K562 (cell line): ENCODE results near the gene KRT33B. TPM values are rescaled to one million over a fixed set of nuclear protein-coding genes. Genes with fewer than 3 reads are reported as not detected.

Source experiments
- ATAC-seq: fragments of 200-7000 bp; cut with Tn5 transposase; 3 replicates; pipeline ENCODE4 v1.9.1; 2020; ENCODE audit warnings: moderate library complexity
- BruUV-seq: library from RNA; stranded (reverse); fragments of 400-500 nt; replicated peaks from 2 replicates; lab custom pipeline; 2021; lab: Mats Ljungman, UMichigan
- CTCF ChIA-PET: fragments of 300-600 bp; formaldehyde crosslinking; extraction: SDS; loops from one replicate; lab custom pipeline; 2021; ENCODE audit warnings: low intra/inter-chr PET ratio; lab: Yijun Ruan, JAX
- POLR2A ChIA-PET: fragments of 300-600, 350-650 bp; sonication (Branson Sonifier 250); formaldehyde crosslinking; extraction: SDS; loops from one replicate; lab custom pipeline; 2021; ENCODE audit warnings: antibody characterized with exemption, inconsistent platforms; lab: Yijun Ruan, JAX
- DNase-seq, 4 experiments: peaks; one replicate each; pipeline versions ENCODE4 v3.0.0 to v3.0.0-alpha.2; 2011 to 2018; ENCODE audit warnings: low spot score in 3 of 4, mixed read lengths in 3 of 4; ENCODE audit errors: extremely low read depth in 1 of 4
- FAIRE-seq: peaks from 2 replicates; lab custom pipeline; 2011; peaks lifted over from hg19 to GRCh38; lab: Jason Lieb, UNC
- H2AFZ ChIP-seq: 2 replicates; pipeline ENCODE4 v1.6.0; 2011; ENCODE audit warnings: low read depth, low read length, control low read depth, inconsistent platforms
- H3K27ac ChIP-seq: fragments of 200-600 bp; 3 replicates; pipeline ENCODE4 v1.8.0; 2011; ENCODE audit warnings: low read depth, mild to moderate bottlenecking, control low read depth, inconsistent platforms, low read length, moderate library complexity, mixed read lengths; ENCODE audit errors: extremely low read depth
- H3K27me3 ChIP-seq, 2 experiments: fragments of 300-600 bp in 1 of 2; 2 replicates in 1 of 2; 3 replicates in 1 of 2; pipeline versions ENCODE4 v1.6.0 to v1.8.0; 2011; ENCODE audit warnings: inconsistent platforms in 2 of 2, low read length in 2 of 2, mild to moderate bottlenecking in 1 of 2, mixed read lengths in 1 of 2, moderate library complexity in 1 of 2; ENCODE audit not compliant: control insufficient read depth in 2 of 2, insufficient read depth in 2 of 2
- H3K36me3 ChIP-seq: fragments of 300-600 bp; 3 replicates; pipeline ENCODE4 v1.8.0; 2011; ENCODE audit warnings: mild to moderate bottlenecking, low read length, inconsistent platforms; ENCODE audit not compliant: control insufficient read depth, insufficient read depth
- H3K4me1 ChIP-seq, 2 experiments: fragments of 200-600 bp in 1 of 2; replicated peaks in 1 of 2; 2 replicates in 1 of 2; 3 replicates in 1 of 2; pipeline versions ENCODE4 v1.5.1 to v1.8.0; 2011; ENCODE audit warnings: inconsistent platforms in 2 of 2, low read length in 2 of 2, mild to moderate bottlenecking in 1 of 2, mixed read lengths in 1 of 2, moderate library complexity in 1 of 2; ENCODE audit not compliant: control insufficient read depth in 2 of 2, insufficient read depth in 2 of 2
- H3K4me2 ChIP-seq: 2 replicates; pipeline ENCODE4 v1.6.1; 2011; ENCODE audit warnings: low read length, control low read depth, inconsistent platforms, mixed read lengths; ENCODE audit not compliant: insufficient read depth
- H3K4me3 ChIP-seq: fragments of 200-600 bp; sonication (generic), shearing (Covaris generic); 2 replicates; pipeline ENCODE4 v1.5.1; 2016; ENCODE audit warnings: control low read depth, inconsistent platforms
- H3K79me2 ChIP-seq: fragments of 200-600 bp; 3 replicates; pipeline ENCODE4 v1.8.0; 2011; ENCODE audit warnings: low read length, inconsistent platforms; ENCODE audit not compliant: control insufficient read depth, insufficient read depth
- H3K9ac ChIP-seq, 2 experiments: 2 replicates each; pipeline versions ENCODE4 v1.6.0 to v1.6.1; 2011; ENCODE audit warnings: low read depth in 2 of 2, low read length in 2 of 2, control low read depth in 1 of 2, inconsistent platforms in 1 of 2, mild to moderate bottlenecking in 1 of 2, mixed read lengths in 1 of 2; ENCODE audit not compliant: insufficient read depth in 1 of 2
- H3K9me1 ChIP-seq: one replicate; pipeline ENCODE4 v1.6.0; 2011; ENCODE audit warnings: inconsistent platforms, mild to moderate bottlenecking, low read length, moderate library complexity; ENCODE audit not compliant: control insufficient read depth, insufficient read depth
- H3K9me3 ChIP-seq: replicated peaks from 2 replicates; pipeline ENCODE4 v1.5.1; 2011; ENCODE audit warnings: low read depth, low read length, inconsistent platforms; ENCODE audit not compliant: control insufficient read depth, insufficient read depth
- H4K20me1 ChIP-seq: replicated peaks from 2 replicates; pipeline ENCODE4 v1.6.1; 2011; ENCODE audit warnings: low read length, inconsistent platforms, mixed read lengths; ENCODE audit not compliant: control insufficient read depth, insufficient read depth
- CBFA2T2 ChIP-seq: fragments of 450-650 bp; conservative IDR thresholded peaks from 2 replicates; pipeline ENCODE4 v1.6.1; 2017; ENCODE audit warnings: mild to moderate bottlenecking
- CBX8 ChIP-seq: fragments of 200-600 bp; sonication (generic); IDR thresholded peaks from 2 replicates; pipeline ENCODE4 v1.6.1; 2012; ENCODE audit warnings: borderline replicate concordance, mixed run types, low read depth, mild to moderate bottlenecking, moderate library complexity, mixed read lengths, low read length, control low read depth, inconsistent platforms; ENCODE audit not compliant: poor library complexity, severe bottlenecking; ENCODE audit errors: extremely low read depth
- CREB1 ChIP-seq, 2 experiments: sonication (generic) in 1 of 2; formaldehyde crosslinking in 1 of 2; IDR thresholded peaks; 2 replicates each; pipeline versions ENCODE4 v1.6.1 to v1.8.0; 2012 to 2022; ENCODE audit warnings: inconsistent platforms in 1 of 2, mild to moderate bottlenecking in 1 of 2, missing genetic modification reagents in 1 of 2, moderate library complexity in 1 of 2
- ZNF3 ChIP-seq: fragments of 250-450 bp; sonication (Bioruptor Pico); IDR thresholded peaks from 2 replicates; pipeline ENCODE4 v1.5.0; 2021; ENCODE audit warnings: mild to moderate bottlenecking, moderate library complexity
- WGBS: fragments of 100-300 bp; shearing (Covaris generic); methylation state at CpG from one replicate; pipeline ENCODE4 v1.1.6; 2016; ENCODE audit warnings: low coverage, mixed read lengths; ENCODE audit not compliant: insufficient coverage; ENCODE audit errors: missing lambda C conversion rate; 5-methylcytosine and 5-hydroxymethylcytosine counted together
- in situ Hi-C: fragments of 300-500 bp; cut with MboI; formaldehyde crosslinking; loops from 4 replicates; pipeline ENCODE4 v1.15.0; 2018; ENCODE audit warnings: inconsistent platforms, mixed read lengths
- intact Hi-C: fragments of 100-400 bp; cut with micrococcal nuclease; formaldehyde crosslinking; loops from 2 replicates; pipeline ENCODE4 v1.14.2; 2022
- polyA plus RNA-seq, 8 experiments: library from polyadenylated mRNA; depleted of rRNA in 4 of 8; stranded (reverse) in 5 of 8; unstranded in 3 of 8; fragments of >200 nt; fragmentation: Nextera tagmentation in 2 of 8; fragmentation: Illumina TruSeq in 1 of 8; extraction: Ambion mirVana in 2 of 8; extraction: Trizol in 1 of 8; gene quantifications; 2 replicates each; pipeline versions ENCODE4 v1.2.1 to v1.2.3, GENCODE V29; 2011 to 2014; ENCODE audit warnings: inconsistent platforms in 1 of 8, missing spikeins in 1 of 8
- total RNA-seq, 7 experiments: library from RNA; depleted of rRNA in 6 of 7; stranded (reverse); fragments of >200 nt in 6 of 7; fragmentation: Illumina TruSeq in 2 of 7; extraction: Trizol in 2 of 7; gene quantifications; 2 replicates each; pipeline versions ENCODE4 v1.2.1 to v1.2.3, GENCODE V29; 2011 to 2021; ENCODE audit warnings: low replicate concordance in 1 of 7
- TF ChIP-seq, protein P1 (sequence below), 2 experiments: fragments of 450-650 bp in 1 of 2; sonication (generic) in 1 of 2; formaldehyde crosslinking in 1 of 2; IDR thresholded peaks in 1 of 2; conservative IDR thresholded peaks in 1 of 2; 2 replicates each; pipeline versions ENCODE4 v1.6.1 to v1.8.1; 2016 to 2023; ENCODE audit warnings: mild to moderate bottlenecking in 2 of 2, moderate library complexity in 2 of 2, inconsistent platforms in 1 of 2, missing genetic modification reagents in 1 of 2
- TF ChIP-seq, protein P2 (sequence below): fragments of 450-650 bp; conservative IDR thresholded peaks from 2 replicates; pipeline ENCODE4 v1.6.1; 2016; ENCODE audit warnings: missing genetic modification characterization, low read depth, mild to moderate bottlenecking, missing compliant biosample characterization, moderate library complexity
- TF ChIP-seq, protein P3 (sequence below): sonication (generic); formaldehyde crosslinking; IDR thresholded peaks from 2 replicates; pipeline ENCODE4 v1.5.0; 2020; ENCODE audit warnings: missing genetic modification reagents
- TF ChIP-seq, protein P4 (sequence below): fragments of 250-450 bp; sonication (Bioruptor Pico); IDR thresholded peaks from 2 replicates; pipeline ENCODE4 v1.5.0; 2020; ENCODE audit warnings: mild to moderate bottlenecking, borderline replicate concordance
- TF ChIP-seq, protein P5 (sequence below): fragments of 450-650 bp; formaldehyde crosslinking; IDR thresholded peaks from 2 replicates; pipeline ENCODE4 v1.4.0; 2020; ENCODE audit warnings: mild to moderate bottlenecking, mixed read lengths
- TF ChIP-seq, protein P6 (sequence below): fragments of 450-650 bp; IDR thresholded peaks from 2 replicates; pipeline ENCODE4 v1.6.1; 2016; ENCODE audit warnings: low read depth, mild to moderate bottlenecking, moderate library complexity

KRT33B gene
- total and polyA plus RNA-seq, 9 of the 15 experiments (the other 6 are each of a cell fraction or from before 2014, with no cell fraction given) = not detected

DNA sequence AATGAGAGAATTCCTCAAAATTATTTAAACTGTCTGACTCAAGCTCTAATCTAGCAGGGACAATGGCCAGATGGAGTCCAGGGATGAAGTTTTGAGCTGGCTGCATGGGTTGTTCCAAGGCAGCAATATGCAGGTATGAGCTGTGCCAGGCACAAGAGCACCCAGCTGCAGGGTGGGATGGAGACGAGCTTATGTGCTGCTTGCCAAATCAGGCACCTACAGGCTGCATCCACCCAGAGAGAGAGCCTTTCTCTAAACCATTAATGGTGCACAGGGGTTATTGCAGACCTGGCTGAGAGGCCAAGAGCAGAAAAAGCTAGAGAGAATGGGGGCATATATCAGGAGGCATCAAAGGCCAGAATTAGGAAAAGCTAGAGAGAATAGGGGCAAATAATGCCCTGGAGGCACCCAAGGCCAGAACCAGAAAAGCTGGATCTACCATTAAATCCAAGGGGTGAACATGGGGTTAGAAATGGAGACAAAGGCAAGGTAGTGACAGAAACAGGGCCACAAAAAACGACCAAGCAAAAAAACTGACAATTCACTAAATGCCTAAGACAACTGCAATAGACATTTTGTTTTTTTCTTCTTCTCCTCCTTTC is 29.9 kb downstream of the KRT33B start:
- H3K79me2 ChIP-seq = no peaks in the 10 kb centered on the region
- H4K20me1 ChIP-seq = no peaks in the 10 kb centered on the region
- H3K9me1 ChIP-seq = no peaks in the 10 kb centered on the region
- WGBS = 0% methylated on average over 2 of the region's 2 CpGs
- no peak overlapping the region for H3K4me3 ChIP-seq
- POLR2A ChIA-PET = interaction anchor here (0.8 kb wide), 1 partner anchor 38 kb away, joined by 3 read pairs; no protein-coding TSS in a partner anchor
- BruUV-seq = no TSS peak
- FAIRE-seq (no peak), ATAC-seq (no peak), DNase-seq (no peak)
- H2AFZ ChIP-seq = no peak overlapping the region
- intact Hi-C loops (no loop called here), in situ Hi-C loops (no loop called here)
- TF ChIP-seq, protein P1, sequence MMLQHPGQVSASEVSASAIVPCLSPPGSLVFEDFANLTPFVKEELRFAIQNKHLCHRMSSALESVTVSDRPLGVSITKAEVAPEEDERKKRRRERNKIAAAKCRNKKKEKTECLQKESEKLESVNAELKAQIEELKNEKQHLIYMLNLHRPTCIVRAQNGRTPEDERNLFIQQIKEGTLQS (IDR thresholded peaks at IDR 0.05) = no peak
- TF ChIP-seq, protein P1 (CRISPR knock-in tag; conservative IDR thresholded peaks at IDR 0.05) = no peak
- no peak for TF ChIP-seq CBFA2T2
- TF ChIP-seq, protein P2, sequence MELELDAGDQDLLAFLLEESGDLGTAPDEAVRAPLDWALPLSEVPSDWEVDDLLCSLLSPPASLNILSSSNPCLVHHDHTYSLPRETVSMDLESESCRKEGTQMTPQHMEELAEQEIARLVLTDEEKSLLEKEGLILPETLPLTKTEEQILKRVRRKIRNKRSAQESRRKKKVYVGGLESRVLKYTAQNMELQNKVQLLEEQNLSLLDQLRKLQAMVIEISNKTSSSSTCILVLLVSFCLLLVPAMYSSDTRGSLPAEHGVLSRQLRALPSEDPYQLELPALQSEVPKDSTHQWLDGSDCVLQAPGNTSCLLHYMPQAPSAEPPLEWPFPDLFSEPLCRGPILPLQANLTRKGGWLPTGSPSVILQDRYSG (tag) = no peak
- no peak for TF ChIP-seq CREB1 (IDR thresholded peaks at IDR 0.05)
- no peak for TF ChIP-seq CREB1 (CRISPR knock-in tag; IDR thresholded peaks at IDR 0.05)
- TF ChIP-seq, protein P3, sequence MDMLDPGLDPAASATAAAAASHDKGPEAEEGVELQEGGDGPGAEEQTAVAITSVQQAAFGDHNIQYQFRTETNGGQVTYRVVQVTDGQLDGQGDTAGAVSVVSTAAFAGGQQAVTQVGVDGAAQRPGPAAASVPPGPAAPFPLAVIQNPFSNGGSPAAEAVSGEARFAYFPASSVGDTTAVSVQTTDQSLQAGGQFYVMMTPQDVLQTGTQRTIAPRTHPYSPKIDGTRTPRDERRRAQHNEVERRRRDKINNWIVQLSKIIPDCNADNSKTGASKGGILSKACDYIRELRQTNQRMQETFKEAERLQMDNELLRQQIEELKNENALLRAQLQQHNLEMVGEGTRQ (CRISPR knock-in tag) = no peak
- TF ChIP-seq, protein P4, sequence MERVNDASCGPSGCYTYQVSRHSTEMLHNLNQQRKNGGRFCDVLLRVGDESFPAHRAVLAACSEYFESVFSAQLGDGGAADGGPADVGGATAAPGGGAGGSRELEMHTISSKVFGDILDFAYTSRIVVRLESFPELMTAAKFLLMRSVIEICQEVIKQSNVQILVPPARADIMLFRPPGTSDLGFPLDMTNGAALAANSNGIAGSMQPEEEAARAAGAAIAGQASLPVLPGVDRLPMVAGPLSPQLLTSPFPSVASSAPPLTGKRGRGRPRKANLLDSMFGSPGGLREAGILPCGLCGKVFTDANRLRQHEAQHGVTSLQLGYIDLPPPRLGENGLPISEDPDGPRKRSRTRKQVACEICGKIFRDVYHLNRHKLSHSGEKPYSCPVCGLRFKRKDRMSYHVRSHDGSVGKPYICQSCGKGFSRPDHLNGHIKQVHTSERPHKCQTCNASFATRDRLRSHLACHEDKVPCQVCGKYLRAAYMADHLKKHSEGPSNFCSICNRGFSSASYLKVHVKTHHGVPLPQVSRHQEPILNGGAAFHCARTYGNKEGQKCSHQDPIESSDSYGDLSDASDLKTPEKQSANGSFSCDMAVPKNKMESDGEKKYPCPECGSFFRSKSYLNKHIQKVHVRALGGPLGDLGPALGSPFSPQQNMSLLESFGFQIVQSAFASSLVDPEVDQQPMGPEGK (CRISPR knock-in tag) = no peak
- TF ChIP-seq, protein P5, sequence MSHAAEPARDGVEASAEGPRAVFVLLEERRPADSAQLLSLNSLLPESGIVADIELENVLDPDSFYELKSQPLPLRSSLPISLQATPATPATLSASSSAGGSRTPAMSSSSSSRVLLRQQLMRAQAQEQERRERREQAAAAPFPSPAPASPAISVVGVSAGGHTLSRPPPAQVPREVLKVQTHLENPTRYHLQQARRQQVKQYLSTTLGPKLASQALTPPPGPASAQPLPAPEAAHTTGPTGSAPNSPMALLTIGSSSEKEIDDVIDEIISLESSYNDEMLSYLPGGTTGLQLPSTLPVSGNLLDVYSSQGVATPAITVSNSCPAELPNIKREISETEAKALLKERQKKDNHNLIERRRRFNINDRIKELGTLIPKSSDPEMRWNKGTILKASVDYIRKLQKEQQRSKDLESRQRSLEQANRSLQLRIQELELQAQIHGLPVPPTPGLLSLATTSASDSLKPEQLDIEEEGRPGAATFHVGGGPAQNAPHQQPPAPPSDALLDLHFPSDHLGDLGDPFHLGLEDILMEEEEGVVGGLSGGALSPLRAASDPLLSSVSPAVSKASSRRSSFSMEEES (CRISPR knock-in tag) = no peak
- TF ChIP-seq, protein P6, sequence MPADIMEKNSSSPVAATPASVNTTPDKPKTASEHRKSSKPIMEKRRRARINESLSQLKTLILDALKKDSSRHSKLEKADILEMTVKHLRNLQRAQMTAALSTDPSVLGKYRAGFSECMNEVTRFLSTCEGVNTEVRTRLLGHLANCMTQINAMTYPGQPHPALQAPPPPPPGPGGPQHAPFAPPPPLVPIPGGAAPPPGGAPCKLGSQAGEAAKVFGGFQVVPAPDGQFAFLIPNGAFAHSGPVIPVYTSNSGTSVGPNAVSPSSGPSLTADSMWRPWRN = no peak
- TF ChIP-seq ZNF3 (CRISPR knock-in tag) = no peak
- no peak for TF ChIP-seq CBX8
- H3K4me2 ChIP-seq = no peak overlapping the region
- H3K27ac ChIP-seq = no peak overlapping the region
- H3K4me1 ChIP-seq = no peaks in the 10 kb centered on the region
- peaks cover 0 to 3% of the 10 kb centered on the region in 2 experiments; a peak in 1 of 5 replicates for H3K27me3 ChIP-seq
- CTCF ChIA-PET = no interaction called here
- no peaks in the 10 kb centered on the region for H3K9me3 ChIP-seq
- no peak overlapping the region for H3K9ac ChIP-seq
- H3K36me3 ChIP-seq = no peaks in the 10 kb centered on the region
